Activated CD8-positive, alpha-beta T cell treated with anti-CD3 and anti-CD28 coated beads, Interleukin-2, amount 10 ng/mL, durations not matched to agents 7 days and 5 days (primary cell): ENCODE data around the gene DTNB. TPM values are rescaled to one million over a fixed set of nuclear protein-coding genes. Genes with fewer than 3 reads are reported as not detected.

Experiments used
- ATAC-seq: fragments of 150-1000 bp; cut with Tn5 transposase; one replicate; pipeline ENCODE4 v1.10.0; 2021; ENCODE audit warnings: moderate library complexity
- CTCF ChIA-PET: fragments of 350-600 bp; sonication (Branson Sonifier 250); formaldehyde crosslinking; loops from one replicate; lab custom pipeline; 2021; ENCODE audit warnings: antibody characterized with exemption; lab: Charles Lee
- POLR2A ChIA-PET: fragments of 350-600 bp; sonication (Branson Sonifier 250); formaldehyde crosslinking; loops from one replicate; lab custom pipeline; 2021; ENCODE audit warnings: antibody characterized with exemption; lab: Charles Lee
- DNase-seq: peaks from one replicate; pipeline ENCODE4 v3.0.0-alpha.2; 2020
- H3K27ac Mint-ChIP-seq: one replicate; pipeline ENCODE4 v1.8.0; 2021; ENCODE audit warnings: mild to moderate bottlenecking, mixed read lengths
- H3K27me3 Mint-ChIP-seq: one replicate; pipeline ENCODE4 v1.8.0; 2021; ENCODE audit warnings: low read depth, mixed read lengths
- H3K36me3 Mint-ChIP-seq: one replicate; pipeline ENCODE4 v1.8.0; 2021; ENCODE audit warnings: low read depth, mixed read lengths
- H3K4me1 Mint-ChIP-seq: one replicate; pipeline ENCODE4 v1.8.0; 2021; ENCODE audit warnings: low read depth, mixed read lengths
- H3K4me3 Mint-ChIP-seq: one replicate; pipeline ENCODE4 v1.8.0; 2021; ENCODE audit warnings: mild to moderate bottlenecking, mixed read lengths
- H3K9me3 Mint-ChIP-seq: one replicate; pipeline ENCODE4 v1.8.0; 2022; ENCODE audit warnings: mixed read lengths; ENCODE audit not compliant: insufficient read depth
- total RNA-seq, 2 experiments: library from RNA; stranded (reverse); gene quantifications; one replicate each; pipeline ENCODE4 v1.2.3, GENCODE V29; 2021

Gene DTNB
- total RNA-seq, 2 experiments from 2014 or later: 29.2 to 31.2 TPM

DNA sequence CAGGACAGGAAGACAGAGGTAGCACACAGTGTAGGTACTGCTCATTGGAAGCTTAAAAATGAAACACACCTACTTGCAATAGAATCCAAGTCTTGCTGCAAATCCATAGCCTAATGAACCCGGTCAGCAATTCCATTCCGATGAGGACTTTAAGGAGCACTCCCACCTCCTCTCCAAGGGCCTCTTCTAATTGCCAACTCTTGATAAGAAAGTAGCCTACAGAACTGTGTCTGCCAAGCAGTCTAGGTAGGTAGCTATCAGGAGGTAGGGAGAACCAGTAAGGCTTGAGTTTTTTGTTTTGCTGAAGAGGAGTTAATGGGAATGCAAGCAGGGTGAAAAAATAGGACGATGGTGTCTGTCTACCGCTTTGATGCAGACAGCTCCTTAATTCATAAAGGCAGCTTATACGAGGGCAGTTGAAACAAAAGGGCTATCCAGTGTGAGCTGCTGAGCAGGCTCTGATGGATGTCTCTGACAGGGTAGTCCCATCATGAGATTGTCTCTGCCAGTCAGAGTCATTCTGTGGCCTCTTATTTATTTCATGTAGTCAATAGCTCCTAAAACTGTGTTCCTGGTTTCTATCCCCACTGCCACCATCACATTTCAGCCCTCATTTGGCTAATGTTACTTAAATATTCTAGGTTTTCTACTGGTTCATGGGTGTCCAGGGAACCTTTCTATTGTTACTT is 176.0 kb downstream of the DTNB start:
- Mint-ChIP-seq H3K4me3 (no peak overlapping the region), H3K36me3 (no peaks in the 10 kb centered on the region), H3K9me3 (no peaks in the 10 kb centered on the region), H3K27me3 (no peaks in the 10 kb centered on the region), H3K4me1 (no peaks in the 10 kb centered on the region), H3K27ac (no peak overlapping the region)
- no peak for ATAC-seq
- DNase-seq: no peak
- ChIA-PET CTCF (interaction anchor here (1.3 kb wide), 1 partner anchor 14 kb away, joined by 3 read pairs; no protein-coding TSS in a partner anchor), POLR2A (interaction anchor here (0.6 kb wide), 1 partner anchor 25 kb away, joined by 3 read pairs; no protein-coding TSS in a partner anchor)

DNA sequence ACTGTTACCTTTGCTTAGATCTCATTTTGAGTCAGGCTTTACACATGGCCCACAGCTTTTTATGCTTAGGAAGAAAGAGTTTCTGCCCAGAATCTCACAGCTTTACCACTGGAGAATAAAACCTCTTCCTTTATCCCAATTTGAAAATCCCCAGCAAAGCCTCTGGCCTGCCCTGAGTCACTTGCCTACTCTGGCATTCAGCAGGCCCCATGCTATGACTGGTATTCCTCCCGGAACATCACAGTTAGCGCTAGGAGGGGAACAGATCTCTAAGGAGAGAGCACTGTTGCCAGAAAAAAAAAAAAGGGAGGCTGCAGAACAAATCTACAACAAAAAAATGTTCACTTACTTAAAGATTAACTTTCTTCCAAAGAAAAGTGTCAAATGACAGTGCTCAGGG is 178.8 kb downstream of the DTNB start:
- H3K4me3 Mint-ChIP-seq: no peak overlapping the region
- CTCF ChIA-PET: no interaction called here
- POLR2A ChIA-PET: no interaction called here

GRCh38 chr2:25493207-25493606 is 180.2 kb downstream of the DTNB start:
- ATAC-seq (no peak), DNase-seq (no peak)
- POLR2A ChIA-PET: no interaction called here
- Mint-ChIP-seq H3K27me3 (no peaks in the 10 kb centered on the region), H3K9me3 (no peaks in the 10 kb centered on the region), H3K4me1 (peaks cover 4% of the 10 kb centered on the region), H3K36me3 (peaks cover 2% of the 10 kb centered on the region), H3K4me3 (no peak overlapping the region), H3K27ac (no peak overlapping the region)
- CTCF ChIA-PET: interaction anchor here (0.8 to 1.5 kb wide), 4 partner anchors 11 to 131 kb away, joined by 3 to 7 read pairs (median 4); no protein-coding TSS in a partner anchor

More for the DNA sequence above, 178.8 kb downstream of the DTNB start:
- DNase-seq: no peak
- peaks cover 4% of the 10 kb centered on the region for H3K4me1 Mint-ChIP-seq
- ATAC-seq: no peak
- H3K27me3 Mint-ChIP-seq: no peaks in the 10 kb centered on the region
- H3K36me3 Mint-ChIP-seq: no peaks in the 10 kb centered on the region
- no peaks in the 10 kb centered on the region for H3K9me3 Mint-ChIP-seq
- no peak overlapping the region for H3K27ac Mint-ChIP-seq

DNA sequence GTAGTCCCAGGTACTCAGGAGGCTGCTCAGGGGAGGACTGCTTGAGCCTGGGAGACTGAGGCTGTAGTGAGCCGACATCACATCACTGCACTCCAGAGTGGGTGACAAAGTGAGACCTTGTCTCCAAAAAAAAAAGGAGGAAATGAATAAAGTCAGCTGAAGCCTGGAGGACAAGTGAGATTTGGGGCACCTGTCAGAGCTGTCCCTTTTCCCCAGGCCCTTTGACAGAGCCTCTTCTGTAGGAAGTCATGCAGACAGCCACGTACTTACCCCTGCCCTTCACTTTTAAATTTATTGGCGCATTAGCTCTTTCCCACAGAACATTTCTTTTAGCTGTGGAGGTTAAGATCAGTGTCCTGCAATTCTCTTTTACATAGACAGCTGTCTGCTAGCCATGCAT is 180.7 kb downstream of the DTNB start:
- DNase-seq (no peak), ATAC-seq (no peak)
- CTCF ChIA-PET: interaction anchor here (0.8 to 1.5 kb wide), 4 partner anchors 11 to 131 kb away, joined by 3 to 7 read pairs (median 4); no protein-coding TSS in a partner anchor
- no peak overlapping the region for H3K4me3 Mint-ChIP-seq
- peaks cover 4% of the 10 kb centered on the region for H3K4me1 Mint-ChIP-seq
- H3K27ac Mint-ChIP-seq: no peak overlapping the region
- POLR2A ChIA-PET: no interaction called here
- no peaks in the 10 kb centered on the region for H3K27me3 Mint-ChIP-seq
- no peaks in the 10 kb centered on the region for H3K9me3 Mint-ChIP-seq
- H3K36me3 Mint-ChIP-seq: peaks cover 2% of the 10 kb centered on the region

- Mint-ChIP-seq H3K9me3 (no peaks in the 10 kb centered on the region), H3K4me3 (no peak overlapping the region), H3K27me3 (no peaks in the 10 kb centered on the region), H3K4me1 (peaks cover 4% of the 10 kb centered on the region), H3K27ac (no peak overlapping the region), H3K36me3 (peaks cover 2% of the 10 kb centered on the region)
- DNase-seq (no peak), ATAC-seq (no peak)
- POLR2A ChIA-PET: no interaction called here
- CTCF ChIA-PET: interaction anchor here (1.2 kb wide), 1 partner anchor 130 kb away, joined by 4 read pairs; no protein-coding TSS in a partner anchor
These were observed 181.3 kb downstream of the DTNB start for GRCh38 chr2:25491966-25492532.

DNA sequence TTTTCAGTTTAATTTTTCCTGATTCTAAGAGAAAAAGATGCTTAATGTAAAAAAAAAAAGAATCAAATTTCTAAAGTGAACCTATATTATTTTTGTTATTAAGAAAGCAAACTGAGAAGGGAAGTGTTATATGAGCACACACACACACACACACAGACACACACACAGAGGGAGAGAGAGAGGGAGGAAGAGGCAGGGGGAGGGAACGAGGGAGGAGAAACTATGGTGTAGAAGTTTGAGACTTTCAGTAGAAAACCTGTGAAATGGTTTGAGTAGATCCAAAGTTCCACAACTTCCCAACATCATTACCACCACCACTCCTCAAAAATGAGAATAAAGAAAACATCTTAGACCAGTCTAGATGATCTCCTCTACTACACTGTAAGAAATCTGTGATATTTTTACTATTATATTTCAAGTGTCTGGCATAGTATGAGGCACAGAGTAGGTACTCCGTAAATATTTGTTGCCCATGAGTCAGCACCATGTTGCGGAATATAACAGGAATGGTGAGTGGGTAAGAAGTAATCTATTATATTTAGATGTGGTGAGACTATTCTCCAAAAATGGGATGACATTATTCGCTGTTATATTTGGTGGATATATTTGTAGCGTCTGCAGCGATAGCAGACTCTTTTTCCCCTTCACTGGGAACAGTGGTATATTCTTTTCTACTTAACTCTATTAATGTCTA is 182.2 kb downstream of the DTNB start:
- peaks cover 4% of the 10 kb centered on the region for H3K36me3 Mint-ChIP-seq
- no peak for ATAC-seq

DNA sequence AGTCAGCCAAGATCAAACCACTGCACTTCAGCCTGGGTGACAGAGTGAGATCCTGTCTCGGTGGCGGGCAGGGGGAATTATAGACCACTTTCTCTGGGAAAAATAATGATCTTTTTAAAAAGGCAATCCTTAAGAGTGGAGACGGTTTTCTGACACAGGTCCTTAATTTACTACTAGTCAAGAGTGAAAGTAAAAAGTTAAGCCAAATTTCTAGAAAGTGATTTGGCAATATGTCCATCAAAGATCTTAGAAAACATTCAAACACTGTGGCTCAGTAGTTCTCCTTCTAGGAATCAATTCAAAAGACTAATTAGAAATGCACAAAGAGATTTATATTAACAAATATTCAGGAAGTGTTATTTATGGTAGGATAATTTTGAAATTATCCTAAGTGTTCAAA is 183.2 kb downstream of the DTNB start:
- Mint-ChIP-seq H3K27ac (no peak overlapping the region), H3K9me3 (no peaks in the 10 kb centered on the region), H3K36me3 (peaks cover 4% of the 10 kb centered on the region), H3K27me3 (no peaks in the 10 kb centered on the region), H3K4me3 (no peak overlapping the region), H3K4me1 (peaks cover 4% of the 10 kb centered on the region)
- CTCF ChIA-PET: no interaction called here
- POLR2A ChIA-PET: no interaction called here
- DNase-seq (no peak), ATAC-seq (no peak)

More for the DNA sequence above, 182.2 kb downstream of the DTNB start:
- Mint-ChIP-seq H3K4me3 (no peak overlapping the region), H3K27ac (no peak overlapping the region), H3K4me1 (peaks cover 4% of the 10 kb centered on the region), H3K27me3 (no peaks in the 10 kb centered on the region), H3K9me3 (no peaks in the 10 kb centered on the region)
- ChIA-PET CTCF (no interaction called here), POLR2A (interaction anchor here (0.6 kb wide), 1 partner anchor 182 kb away, joined by 6 read pairs; no protein-coding TSS in a partner anchor)
- DNase-seq: no peak

GRCh38 chr2:25489631-25490030 is 183.7 kb downstream of the DTNB start:
- Mint-ChIP-seq H3K27me3 (no peaks in the 10 kb centered on the region), H3K4me3 (no peak overlapping the region), H3K4me1 (peaks cover 4% of the 10 kb centered on the region), H3K27ac (no peak overlapping the region), H3K36me3 (peaks cover 4% of the 10 kb centered on the region), H3K9me3 (no peaks in the 10 kb centered on the region)
- CTCF ChIA-PET: no interaction called here
- DNase-seq (no peak), ATAC-seq (no peak)
- POLR2A ChIA-PET: no interaction called here

DNA sequence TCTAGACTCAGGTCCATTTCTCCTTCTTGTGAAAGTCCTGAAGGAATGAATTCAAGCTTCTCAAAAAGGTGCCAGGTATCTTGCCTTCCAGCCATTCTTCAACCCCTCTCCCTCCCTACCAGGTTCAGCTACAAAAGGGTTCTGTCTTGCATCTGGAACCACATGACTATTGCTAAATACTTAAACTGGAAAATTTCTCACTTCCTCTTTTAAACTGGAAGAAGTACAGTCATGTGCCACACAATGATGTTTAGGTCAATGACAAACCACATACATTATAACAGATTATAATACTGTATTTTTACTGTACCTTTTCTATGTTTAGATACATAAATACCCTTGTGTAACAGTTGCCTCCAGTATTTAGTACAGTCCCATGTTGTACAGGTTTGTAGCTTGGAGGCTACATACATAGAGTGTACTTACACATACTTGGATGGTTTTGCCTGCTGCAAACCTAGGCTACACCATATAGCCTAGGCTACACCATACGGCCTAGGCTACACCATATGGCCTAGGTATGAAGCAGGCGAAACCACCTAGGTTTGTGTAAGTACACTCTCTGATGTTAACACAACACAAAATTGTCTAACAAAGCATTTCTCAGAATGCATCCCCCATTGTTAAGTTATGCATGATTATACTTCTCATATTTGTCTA is 189.6 kb downstream of the DTNB start:
- POLR2A ChIA-PET: no interaction called here
- DNase-seq: no peak
- Mint-ChIP-seq H3K4me3 (no peak overlapping the region), H3K27ac (no peak overlapping the region), H3K36me3 (peaks cover 4% of the 10 kb centered on the region), H3K9me3 (no peaks in the 10 kb centered on the region), H3K27me3 (no peaks in the 10 kb centered on the region), H3K4me1 (peaks cover 5% of the 10 kb centered on the region)
- CTCF ChIA-PET: interaction anchor here (1.0 to 1.2 kb wide), 2 partner anchors 121 to 141 kb away, joined by 3 to 5 read pairs; partner anchors contain the start of gene DNMT3A
- no peak for ATAC-seq

DNA sequence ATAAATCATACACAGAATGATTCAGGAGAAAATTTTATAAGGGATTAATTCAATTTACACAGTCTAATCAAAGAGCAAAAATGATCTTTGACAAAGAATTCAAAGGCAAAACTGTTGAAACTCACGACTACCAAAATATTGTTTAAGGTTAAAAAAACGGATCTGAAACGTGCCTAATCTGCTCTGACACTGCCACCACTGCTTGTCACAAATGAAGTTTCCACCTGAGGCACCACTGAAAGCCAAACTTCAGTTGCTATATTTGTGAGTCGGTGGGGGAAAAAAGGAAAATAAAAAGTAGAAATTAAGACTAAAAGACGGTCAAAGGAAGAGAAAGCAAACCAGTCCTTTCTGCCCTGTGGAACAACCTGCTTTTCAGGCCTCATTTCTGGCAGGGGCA is 191.0 kb downstream of the DTNB start:
- no peaks in the 10 kb centered on the region for H3K9me3 Mint-ChIP-seq
- no peak overlapping the region for H3K27ac Mint-ChIP-seq
- DNase-seq: no peak
- H3K36me3 Mint-ChIP-seq: peaks cover 1% of the 10 kb centered on the region
- POLR2A ChIA-PET: no interaction called here
- H3K4me3 Mint-ChIP-seq: no peak overlapping the region
- CTCF ChIA-PET: interaction anchor here (1.4 kb wide), 1 partner anchor 11 kb away, joined by 3 read pairs; no protein-coding TSS in a partner anchor
- no peak for ATAC-seq
- no peaks in the 10 kb centered on the region for H3K27me3 Mint-ChIP-seq
- H3K4me1 Mint-ChIP-seq: peaks cover 5% of the 10 kb centered on the region
